B cell (primary cell): ENCODE measurements around the gene DNAL1. TPM values are rescaled to one million over a fixed set of nuclear protein-coding genes. Genes with fewer than 3 reads are reported as not detected.

Source experiments
- ATAC-seq: fragments of 200-7000 bp; cut with Tn5 transposase; one replicate; pipeline ENCODE4 v1.10.0; 2021; ENCODE audit warnings: low read depth, mild to moderate bottlenecking, moderate number of reproducible peaks, moderate library complexity
- CTCF ChIA-PET: fragments of 350-600 bp; sonication (Branson Sonifier 250); formaldehyde crosslinking; loops from one replicate; lab custom pipeline; 2021; ENCODE audit warnings: antibody characterized with exemption, inconsistent platforms; lab: Charles Lee
- POLR2A ChIA-PET: fragments of 350-600 bp; sonication (Branson Sonifier 250); formaldehyde crosslinking; loops from one replicate; lab custom pipeline; 2021; ENCODE audit warnings: antibody characterized with exemption; lab: Charles Lee
- DNase-seq: peaks from one replicate; pipeline ENCODE4 v3.0.0; 2013
- H2AFZ ChIP-seq: 2 replicates; pipeline ENCODE4 v1.6.1; 2012; ENCODE audit warnings: mild to moderate bottlenecking, low read depth, low read length; ENCODE audit not compliant: insufficient read depth, poor library complexity, severe bottlenecking
- H3K27ac ChIP-seq, 2 donors: 1 replicate in 1 of 2; 2 replicates in 1 of 2; pipeline ENCODE4 v1.5.1; 2012 to 2013; ENCODE audit warnings: low read length in 2 of 2, mild to moderate bottlenecking in 2 of 2, moderate library complexity in 1 of 2
- H3K27me3 ChIP-seq, 4 experiments: fragments of 200-600 bp in 1 of 4; sonication (generic) in 1 of 4; replicated peaks in 1 of 4; 1 replicate in 2 of 4; 2 replicates in 2 of 4; pipeline versions ENCODE4 v1.6.1 to v1.7.0; 2013 to 2016; ENCODE audit warnings: low read length in 3 of 4, mild to moderate bottlenecking in 2 of 4, mixed read lengths in 1 of 4, moderate library complexity in 1 of 4; ENCODE audit not compliant: insufficient read depth in 4 of 4, control insufficient read depth in 3 of 4; ENCODE audit errors: control extremely low read depth in 1 of 4
- H3K36me3 ChIP-seq, 2 experiments: replicated peaks in 1 of 2; 1 replicate in 1 of 2; 2 replicates in 1 of 2; pipeline versions ENCODE4 v1.6.1 to v1.7.1; 2013; ENCODE audit warnings: low read length in 1 of 2; ENCODE audit not compliant: insufficient read depth in 2 of 2, control insufficient read depth in 1 of 2; ENCODE audit errors: control extremely low read depth in 1 of 2, extremely low read depth in 1 of 2
- H3K4me1 ChIP-seq, 2 donors: fragments of 200-600 bp in 1 of 2; sonication (generic) in 1 of 2; 1 replicate in 1 of 2; 2 replicates in 1 of 2; pipeline versions ENCODE4 v1.5.1 to v1.6.1; 2013 to 2017; ENCODE audit warnings: low read length in 2 of 2; ENCODE audit not compliant: control insufficient read depth in 2 of 2, insufficient read depth in 2 of 2
- H3K4me2 ChIP-seq: replicated peaks from 2 replicates; pipeline ENCODE3; 2012; ENCODE audit warnings: mild to moderate bottlenecking, low read depth, low read length; ENCODE audit not compliant: poor library complexity, severe bottlenecking
- H3K4me3 ChIP-seq, 5 experiments: fragments of 200-600 bp in 1 of 5; sonication (generic) in 1 of 5; 1 replicate in 3 of 5; 2 replicates in 2 of 5; pipeline versions ENCODE4 v1.5.1 to v1.7.0; 2011 to 2016; ENCODE audit warnings: low read length in 4 of 5, mild to moderate bottlenecking in 4 of 5, low read depth in 2 of 5, control low read depth in 1 of 5, moderate library complexity in 1 of 5; ENCODE audit not compliant: insufficient read depth in 1 of 5; ENCODE audit errors: control extremely low read depth in 1 of 5, extremely low read depth in 1 of 5
- H3K79me2 ChIP-seq: fragments of 200-600 bp; sonication (generic); one replicate; pipeline ENCODE4 v1.6.0; 2016; ENCODE audit warnings: low read length; ENCODE audit not compliant: control insufficient read depth, insufficient read depth
- H3K9ac ChIP-seq: fragments of 200-600 bp; sonication (generic); 2 replicates; pipeline ENCODE4 v1.6.1; 2017; ENCODE audit warnings: mild to moderate bottlenecking, low read length, moderate library complexity
- H3K9me3 ChIP-seq, 3 donors: one replicate each; pipeline versions ENCODE4 v1.6.1 to v1.7.1; 2013; ENCODE audit warnings: low read length in 2 of 3; ENCODE audit not compliant: control insufficient read depth in 2 of 3, insufficient read depth in 1 of 3; ENCODE audit errors: control extremely low read depth in 1 of 3
- H4K20me1 ChIP-seq: 2 replicates; pipeline ENCODE4 v1.6.0; 2012; ENCODE audit warnings: mild to moderate bottlenecking, low read length; ENCODE audit not compliant: insufficient read depth, control insufficient read depth, poor library complexity, severe bottlenecking
- H3K27ac Mint-ChIP-seq: one replicate; pipeline ENCODE4 v1.8.0; 2021; ENCODE audit warnings: mixed read lengths
- H3K27me3 Mint-ChIP-seq: one replicate; pipeline ENCODE4 v1.8.0; 2021; ENCODE audit warnings: mixed read lengths
- H3K4me1 Mint-ChIP-seq: one replicate; pipeline ENCODE4 v1.8.0; 2021; ENCODE audit warnings: mixed read lengths
- H3K4me3 Mint-ChIP-seq: one replicate; pipeline ENCODE4 v1.8.0; 2021; ENCODE audit warnings: mixed read lengths
- H3K9me3 Mint-ChIP-seq: one replicate; pipeline ENCODE4 v1.8.0; 2022; ENCODE audit warnings: mixed read lengths; ENCODE audit not compliant: insufficient read depth
- EZH2 ChIP-seq: IDR thresholded peaks from 2 replicates; pipeline ENCODE4 v1.6.1; 2012; ENCODE audit warnings: borderline replicate concordance, low read depth, mild to moderate bottlenecking, moderate library complexity, low read length; ENCODE audit not compliant: insufficient read depth, poor library complexity, severe bottlenecking
- WGBS: methylation state at CpG from one replicate; pipeline ENCODE4 v1.1.5; 2013; ENCODE audit warnings: missing lambda C conversion rate; ENCODE audit not compliant: insufficient coverage; 5-methylcytosine and 5-hydroxymethylcytosine counted together
- intact Hi-C: fragments of 100-400 bp; cut with micrococcal nuclease; formaldehyde crosslinking; loops from one replicate; pipeline ENCODE4 v1.10.0; 2022
- polyA plus RNA-seq: library from polyadenylated mRNA; depleted of rRNA; stranded (reverse); fragments of >200 nt; gene quantifications from 2 replicates; pipeline ENCODE4 v1.2.3, GENCODE V29; 2012
- total RNA-seq, 2 donors: library from RNA; stranded (reverse); fragments of 120-200 nt in 1 of 2; gene quantifications; 1 replicate in 1 of 2; 2 replicates in 1 of 2; pipeline versions ENCODE4 v1.2.3 to v1.2.4, GENCODE V29; 2013 to 2022
- TF ChIP-seq, protein P1 (sequence below): fragments of 200-600 bp; IDR thresholded peaks from one replicate; pipeline ENCODE4 v1.8.0; 2022; ENCODE audit warnings: antibody characterized with exemption, mild to moderate bottlenecking

The DNAL1 gene
- total and polyA plus RNA-seq, 2 donors (not counting 1 experiment from before 2014, with no cell fraction given), result 2.0 to 10.7 TPM

DNA sequence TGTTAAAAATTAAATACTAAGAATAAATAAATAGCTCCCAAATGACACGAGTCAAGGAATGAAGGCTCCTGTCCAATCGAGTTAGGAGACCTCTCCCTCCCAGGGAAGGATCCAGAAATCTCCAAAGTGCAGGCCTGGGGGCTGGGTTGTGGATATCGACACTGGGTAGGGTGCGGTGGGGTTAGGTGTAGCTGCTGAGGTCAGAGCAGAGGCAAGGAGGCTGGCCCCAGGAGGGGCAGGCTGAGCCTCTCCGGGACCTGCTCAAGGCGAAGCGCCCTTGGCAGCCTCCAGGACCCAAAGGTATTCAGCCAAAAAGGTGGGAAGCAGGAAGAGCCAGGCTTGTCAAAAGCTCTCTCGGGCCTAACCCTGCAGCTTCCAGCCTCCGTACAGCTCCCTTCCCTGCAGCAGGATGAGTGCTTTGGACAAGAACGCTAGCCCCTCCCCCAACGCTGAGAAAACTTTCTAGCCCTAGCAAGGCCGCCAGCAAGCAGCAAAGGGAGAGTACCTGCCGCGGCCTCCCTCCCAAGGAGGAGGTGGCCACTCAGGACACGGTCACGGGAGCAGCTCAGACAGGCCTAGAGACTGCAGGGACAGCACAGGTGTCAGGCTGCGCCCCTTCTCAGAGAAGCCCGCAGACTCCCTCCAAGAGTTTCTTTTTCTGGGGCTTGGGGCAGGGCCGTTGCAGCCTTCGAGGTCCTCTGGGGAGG lies 73.1 kb downstream of the DNAL1 start:
- Histone ChIP-seq H2AFZ (no peak overlapping the region), H3K9me3 (no peaks in the 10 kb centered on the region), H3K4me3 (no peak overlapping the region), H3K79me2 (no peaks in the 10 kb centered on the region), H3K4me1 (peaks cover 6 to 11% of the 10 kb centered on the region in 2 donors), H3K27ac (no peak overlapping the region), H3K27me3 (no peaks in the 10 kb centered on the region), H4K20me1 (peaks cover 21% of the 10 kb centered on the region), H3K4me2 (no peak overlapping the region), H3K36me3 (peaks cover 3 to 61% of the 10 kb centered on the region in 2 experiments), H3K9ac (no peak overlapping the region)
- Mint-ChIP-seq H3K9me3 (no peaks in the 10 kb centered on the region), H3K4me3 (no peak overlapping the region), H3K27ac (no peak overlapping the region), H3K27me3 (no peaks in the 10 kb centered on the region), H3K4me1 (peaks cover 11% of the 10 kb centered on the region)
- POLR2A ChIA-PET, result no interaction called here
- CTCF ChIA-PET, result interaction anchor here (3.7 kb wide), 1 partner anchor 11 kb away, joined by 25 read pairs; no protein-coding TSS in a partner anchor
- ATAC-seq (no peak), DNase-seq (peak; percentile 18)
- TF ChIP-seq, protein P1, sequence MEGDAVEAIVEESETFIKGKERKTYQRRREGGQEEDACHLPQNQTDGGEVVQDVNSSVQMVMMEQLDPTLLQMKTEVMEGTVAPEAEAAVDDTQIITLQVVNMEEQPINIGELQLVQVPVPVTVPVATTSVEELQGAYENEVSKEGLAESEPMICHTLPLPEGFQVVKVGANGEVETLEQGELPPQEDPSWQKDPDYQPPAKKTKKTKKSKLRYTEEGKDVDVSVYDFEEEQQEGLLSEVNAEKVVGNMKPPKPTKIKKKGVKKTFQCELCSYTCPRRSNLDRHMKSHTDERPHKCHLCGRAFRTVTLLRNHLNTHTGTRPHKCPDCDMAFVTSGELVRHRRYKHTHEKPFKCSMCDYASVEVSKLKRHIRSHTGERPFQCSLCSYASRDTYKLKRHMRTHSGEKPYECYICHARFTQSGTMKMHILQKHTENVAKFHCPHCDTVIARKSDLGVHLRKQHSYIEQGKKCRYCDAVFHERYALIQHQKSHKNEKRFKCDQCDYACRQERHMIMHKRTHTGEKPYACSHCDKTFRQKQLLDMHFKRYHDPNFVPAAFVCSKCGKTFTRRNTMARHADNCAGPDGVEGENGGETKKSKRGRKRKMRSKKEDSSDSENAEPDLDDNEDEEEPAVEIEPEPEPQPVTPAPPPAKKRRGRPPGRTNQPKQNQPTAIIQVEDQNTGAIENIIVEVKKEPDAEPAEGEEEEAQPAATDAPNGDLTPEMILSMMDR, result no peak
- no peak for TF ChIP-seq EZH2
- intact Hi-C loops, result no loop called here
- WGBS, result 96% methylated on average over 17 of the region's 20 CpGs

DNA sequence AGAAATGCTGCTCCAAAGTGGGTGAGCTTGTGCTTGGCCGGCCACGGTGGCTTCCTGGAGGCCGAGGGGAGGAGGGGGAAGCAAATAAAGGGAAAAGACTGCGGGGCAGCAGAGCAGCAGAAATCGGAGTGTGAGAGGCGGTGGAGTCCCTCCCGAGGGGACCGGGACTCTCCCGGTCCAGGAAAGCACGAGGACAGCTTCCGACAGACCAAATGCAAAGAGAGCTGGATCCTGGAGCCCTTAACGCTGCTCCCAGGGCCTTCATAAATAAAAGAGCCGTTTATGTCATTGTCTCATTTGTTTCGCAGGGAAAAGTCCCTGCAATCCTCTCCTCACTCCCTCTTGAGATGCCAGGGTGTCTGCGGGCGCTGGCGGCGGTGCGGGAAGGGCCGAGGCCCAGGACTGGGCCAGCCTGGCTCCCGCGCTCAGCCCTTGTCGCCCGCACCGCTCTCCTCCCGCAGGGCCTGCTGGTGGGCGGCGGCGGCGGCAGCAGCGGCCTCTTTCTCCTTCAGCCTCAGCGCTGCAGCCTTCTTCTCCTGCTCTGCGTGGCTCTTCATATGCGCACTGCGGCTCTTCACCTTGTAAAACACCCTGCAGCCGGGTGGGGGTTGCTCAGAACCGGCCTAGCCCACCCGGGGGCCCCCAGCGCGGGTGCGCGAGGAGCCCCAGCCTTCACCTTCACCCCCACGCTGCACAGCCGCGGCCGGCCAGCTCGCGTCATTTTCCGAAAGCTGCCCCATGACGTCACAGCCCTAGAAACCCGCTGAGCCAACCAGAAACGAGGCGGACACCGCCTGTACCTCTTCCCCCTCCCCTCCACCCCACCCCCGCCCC lies 73.8 kb downstream of the DNAL1 start:
- H3K9ac ChIP-seq, result no peak overlapping the region
- no peak overlapping the region for H3K4me3 Mint-ChIP-seq
- POLR2A ChIA-PET, result no interaction called here

More for the DNA sequence above, 73.8 kb downstream of the DNAL1 start:
- no peak overlapping the region for H3K27ac ChIP-seq
- no peaks in the 10 kb centered on the region for H3K27me3 Mint-ChIP-seq
- H3K79me2 ChIP-seq, result no peaks in the 10 kb centered on the region
- no peak overlapping the region for H3K27ac Mint-ChIP-seq
- DNase-seq (no peak), ATAC-seq (no peak)
- TF ChIP-seq, protein P1, result no peak
- TF ChIP-seq EZH2, result no peak
- peaks cover 0 to 4% of the 10 kb centered on the region in 2 donors for H3K4me1 ChIP-seq
- no peak overlapping the region for H2AFZ ChIP-seq
- 98% methylated on average over 49 of the region's 55 CpGs for WGBS
- H3K27me3 ChIP-seq, result no peaks in the 10 kb centered on the region
- H3K4me3 ChIP-seq, result no peak overlapping the region
- H3K4me1 Mint-ChIP-seq, result peaks cover 4% of the 10 kb centered on the region
- CTCF ChIA-PET, result interaction anchor here (3.7 kb wide), 1 partner anchor 10 kb away, joined by 25 read pairs; no protein-coding TSS in a partner anchor
- H3K9me3 ChIP-seq, result no peaks in the 10 kb centered on the region
- H4K20me1 ChIP-seq, result peaks cover 21% of the 10 kb centered on the region
- peaks cover 3 to 69% of the 10 kb centered on the region in 2 experiments for H3K36me3 ChIP-seq
- H3K4me2 ChIP-seq, result no peak overlapping the region
- intact Hi-C loops, result no loop called here
- H3K9me3 Mint-ChIP-seq, result no peaks in the 10 kb centered on the region
